ENCODE measurements around the gene CORO2B.

Gene CORO2B

DNA sequence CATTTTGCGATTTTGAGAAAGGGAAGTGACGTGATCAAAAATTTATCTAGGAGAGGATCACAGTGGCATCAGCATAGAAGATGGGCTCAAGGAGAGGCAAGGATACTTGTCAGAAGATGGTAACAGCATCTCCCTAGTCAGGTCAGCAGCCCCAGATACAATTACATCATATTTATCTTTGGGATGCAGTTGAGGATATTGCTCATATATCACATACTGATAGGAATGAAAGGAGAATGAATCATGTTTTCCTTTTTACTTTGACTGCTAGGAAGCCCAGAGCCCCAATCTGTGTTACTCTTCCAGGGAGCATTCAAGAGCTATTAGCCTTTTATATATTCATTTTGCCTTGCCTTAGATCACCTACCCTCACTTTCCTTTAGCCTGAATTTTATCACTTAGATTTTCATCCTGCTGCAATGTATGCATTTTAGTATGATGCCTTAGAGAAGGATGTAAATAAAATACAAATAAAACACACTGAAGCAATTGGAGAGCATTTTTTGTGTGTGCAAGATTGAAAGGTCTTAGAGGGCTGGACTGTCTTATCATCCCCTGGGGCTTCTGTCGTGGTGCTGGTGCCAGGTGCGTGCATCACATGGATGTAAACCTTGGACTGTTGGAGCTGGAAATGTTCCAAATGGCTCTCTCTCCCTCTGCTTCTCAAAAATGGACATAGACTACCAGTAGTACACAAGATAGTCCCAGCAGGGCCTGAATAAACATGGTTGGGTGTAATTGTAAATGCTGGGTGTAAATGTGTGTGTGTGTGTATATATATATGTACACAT, 40.3 kb downstream of the CORO2B start:
- no peak for ATAC-seq
- no peak for TF ChIP-seq BACH2 (CRISPR knock-in tag; IDR thresholded peaks at IDR 0.05; ENCODE audit: borderline replicate concordance)
- TF ChIP-seq TOX (CRISPR knock-in tag; IDR thresholded peaks at IDR 0.05; ENCODE audit: borderline replicate concordance), result no peak
- no peak for TF ChIP-seq ZC3H10 (CRISPR knock-in tag; IDR thresholded peaks at IDR 0.05)
- TF ChIP-seq ZFP3 (CRISPR knock-in tag; IDR thresholded peaks at IDR 0.05), result no peak
- TF ChIP-seq, protein P1, sequence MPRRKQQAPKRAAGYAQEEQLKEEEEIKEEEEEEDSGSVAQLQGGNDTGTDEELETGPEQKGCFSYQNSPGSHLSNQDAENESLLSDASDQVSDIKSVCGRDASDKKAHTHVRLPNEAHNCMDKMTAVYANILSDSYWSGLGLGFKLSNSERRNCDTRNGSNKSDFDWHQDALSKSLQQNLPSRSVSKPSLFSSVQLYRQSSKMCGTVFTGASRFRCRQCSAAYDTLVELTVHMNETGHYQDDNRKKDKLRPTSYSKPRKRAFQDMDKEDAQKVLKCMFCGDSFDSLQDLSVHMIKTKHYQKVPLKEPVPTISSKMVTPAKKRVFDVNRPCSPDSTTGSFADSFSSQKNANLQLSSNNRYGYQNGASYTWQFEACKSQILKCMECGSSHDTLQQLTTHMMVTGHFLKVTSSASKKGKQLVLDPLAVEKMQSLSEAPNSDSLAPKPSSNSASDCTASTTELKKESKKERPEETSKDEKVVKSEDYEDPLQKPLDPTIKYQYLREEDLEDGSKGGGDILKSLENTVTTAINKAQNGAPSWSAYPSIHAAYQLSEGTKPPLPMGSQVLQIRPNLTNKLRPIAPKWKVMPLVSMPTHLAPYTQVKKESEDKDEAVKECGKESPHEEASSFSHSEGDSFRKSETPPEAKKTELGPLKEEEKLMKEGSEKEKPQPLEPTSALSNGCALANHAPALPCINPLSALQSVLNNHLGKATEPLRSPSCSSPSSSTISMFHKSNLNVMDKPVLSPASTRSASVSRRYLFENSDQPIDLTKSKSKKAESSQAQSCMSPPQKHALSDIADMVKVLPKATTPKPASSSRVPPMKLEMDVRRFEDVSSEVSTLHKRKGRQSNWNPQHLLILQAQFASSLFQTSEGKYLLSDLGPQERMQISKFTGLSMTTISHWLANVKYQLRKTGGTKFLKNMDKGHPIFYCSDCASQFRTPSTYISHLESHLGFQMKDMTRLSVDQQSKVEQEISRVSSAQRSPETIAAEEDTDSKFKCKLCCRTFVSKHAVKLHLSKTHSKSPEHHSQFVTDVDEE (CRISPR knock-in tag; IDR thresholded peaks at IDR 0.05), result no peak
- TF ChIP-seq, protein P2, sequence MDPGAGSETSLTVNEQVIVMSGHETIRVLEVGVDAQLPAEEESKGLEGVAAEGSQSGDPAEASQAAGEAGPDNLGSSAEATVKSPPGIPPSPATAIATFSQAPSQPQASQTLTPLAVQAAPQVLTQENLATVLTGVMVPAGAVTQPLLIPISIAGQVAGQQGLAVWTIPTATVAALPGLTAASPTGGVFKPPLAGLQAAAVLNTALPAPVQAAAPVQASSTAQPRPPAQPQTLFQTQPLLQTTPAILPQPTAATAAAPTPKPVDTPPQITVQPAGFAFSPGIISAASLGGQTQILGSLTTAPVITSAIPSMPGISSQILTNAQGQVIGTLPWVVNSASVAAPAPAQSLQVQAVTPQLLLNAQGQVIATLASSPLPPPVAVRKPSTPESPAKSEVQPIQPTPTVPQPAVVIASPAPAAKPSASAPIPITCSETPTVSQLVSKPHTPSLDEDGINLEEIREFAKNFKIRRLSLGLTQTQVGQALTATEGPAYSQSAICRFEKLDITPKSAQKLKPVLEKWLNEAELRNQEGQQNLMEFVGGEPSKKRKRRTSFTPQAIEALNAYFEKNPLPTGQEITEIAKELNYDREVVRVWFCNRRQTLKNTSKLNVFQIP (CRISPR knock-in tag; IDR thresholded peaks at IDR 0.05; ENCODE audit: borderline replicate concordance, low read depth), result no peak
- no peak for TF ChIP-seq GLIS3 (CRISPR knock-in tag; IDR thresholded peaks at IDR 0.05)
- TF ChIP-seq RARB (CRISPR knock-in tag; IDR thresholded peaks at IDR 0.05), result no peak
- TF ChIP-seq, protein P3, sequence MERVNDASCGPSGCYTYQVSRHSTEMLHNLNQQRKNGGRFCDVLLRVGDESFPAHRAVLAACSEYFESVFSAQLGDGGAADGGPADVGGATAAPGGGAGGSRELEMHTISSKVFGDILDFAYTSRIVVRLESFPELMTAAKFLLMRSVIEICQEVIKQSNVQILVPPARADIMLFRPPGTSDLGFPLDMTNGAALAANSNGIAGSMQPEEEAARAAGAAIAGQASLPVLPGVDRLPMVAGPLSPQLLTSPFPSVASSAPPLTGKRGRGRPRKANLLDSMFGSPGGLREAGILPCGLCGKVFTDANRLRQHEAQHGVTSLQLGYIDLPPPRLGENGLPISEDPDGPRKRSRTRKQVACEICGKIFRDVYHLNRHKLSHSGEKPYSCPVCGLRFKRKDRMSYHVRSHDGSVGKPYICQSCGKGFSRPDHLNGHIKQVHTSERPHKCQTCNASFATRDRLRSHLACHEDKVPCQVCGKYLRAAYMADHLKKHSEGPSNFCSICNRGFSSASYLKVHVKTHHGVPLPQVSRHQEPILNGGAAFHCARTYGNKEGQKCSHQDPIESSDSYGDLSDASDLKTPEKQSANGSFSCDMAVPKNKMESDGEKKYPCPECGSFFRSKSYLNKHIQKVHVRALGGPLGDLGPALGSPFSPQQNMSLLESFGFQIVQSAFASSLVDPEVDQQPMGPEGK (CRISPR knock-in tag; IDR thresholded peaks at IDR 0.05; ENCODE audit: borderline replicate concordance), result no peak
- no peak for TF ChIP-seq ARNTL (CRISPR knock-in tag; IDR thresholded peaks at IDR 0.05; ENCODE audit: borderline replicate concordance, low read depth)
- no peak for TF ChIP-seq TCF4 (CRISPR knock-in tag; IDR thresholded peaks at IDR 0.05; ENCODE audit: borderline replicate concordance)

DNA sequence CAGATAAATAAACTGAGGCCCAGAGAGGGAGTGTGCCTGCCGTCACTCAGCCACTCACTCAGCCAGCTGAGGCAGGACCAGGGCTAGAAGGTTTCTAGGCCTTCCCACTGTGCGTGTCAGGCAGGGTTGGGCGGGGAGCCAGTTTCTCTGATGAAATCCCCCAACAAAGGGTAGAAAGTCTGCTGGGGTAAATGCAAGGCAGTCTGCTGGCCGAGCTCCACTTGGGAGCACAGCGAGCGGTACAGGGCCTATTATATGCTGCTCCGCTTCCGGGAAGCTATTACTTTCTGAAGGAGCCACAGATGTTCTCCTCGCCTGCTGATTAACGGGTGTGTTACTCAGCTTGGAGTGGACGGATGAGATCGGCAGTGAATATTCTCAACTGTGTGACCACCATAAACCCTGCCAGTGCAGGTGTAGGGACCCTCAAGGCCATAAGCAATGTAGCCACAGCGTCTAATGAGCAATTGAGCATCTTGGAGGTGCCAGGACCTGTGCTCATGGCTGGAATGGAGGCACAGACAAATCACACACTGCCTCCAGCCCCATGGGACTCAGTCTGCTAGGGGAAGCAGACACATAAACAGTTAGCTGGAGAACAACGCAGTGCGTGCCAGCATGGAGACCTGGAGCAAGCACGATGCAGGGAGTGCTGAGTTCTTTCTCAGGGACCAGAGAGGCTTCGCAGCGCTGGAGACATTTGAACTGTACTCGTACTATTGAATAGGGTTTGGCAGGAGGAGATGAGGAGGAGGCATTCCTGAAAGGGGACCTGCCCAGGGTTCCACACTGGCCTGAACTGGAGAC, 42.1 kb downstream of the CORO2B start:
- TF ChIP-seq ZFP3 (CRISPR knock-in tag; IDR thresholded peaks at IDR 0.05) (no peak), ZNF8 (CRISPR knock-in tag; IDR thresholded peaks at IDR 0.05) (no peak)
- no peak for ATAC-seq

DNA sequence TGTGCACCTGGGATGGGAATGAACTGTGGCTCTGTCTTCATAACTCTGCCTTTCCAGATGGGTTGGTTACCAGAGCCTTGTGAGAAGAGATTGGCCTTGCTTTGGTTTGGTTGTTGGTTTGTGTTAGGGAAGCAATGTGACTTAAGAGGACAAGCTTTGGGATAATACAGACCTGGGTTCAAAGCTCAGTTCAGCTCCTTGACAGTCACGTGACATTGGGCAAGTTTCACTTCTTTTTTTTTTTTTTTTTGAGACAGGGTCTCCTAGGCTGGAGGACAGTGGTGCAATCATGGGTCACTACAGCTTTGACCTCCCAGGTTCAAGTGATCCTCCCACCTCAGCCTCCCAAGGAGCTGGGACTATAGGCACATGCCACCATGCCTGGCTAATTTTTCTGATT, 42.7 kb downstream of the CORO2B start:
- ATAC-seq, result no peak
- TF ChIP-seq SNAI2 (CRISPR knock-in tag; IDR thresholded peaks at IDR 0.05) (no peak), ZNF8 (CRISPR knock-in tag; IDR thresholded peaks at IDR 0.05) (no peak), ZNF565 (CRISPR knock-in tag; conservative IDR thresholded peaks at IDR 0.05; ENCODE audit: low read depth) (no peak), ZFP30 (CRISPR knock-in tag; IDR thresholded peaks at IDR 0.05) (no peak), ZC3H10 (CRISPR knock-in tag; IDR thresholded peaks at IDR 0.05) (no peak)
- TF ChIP-seq, protein P4, sequence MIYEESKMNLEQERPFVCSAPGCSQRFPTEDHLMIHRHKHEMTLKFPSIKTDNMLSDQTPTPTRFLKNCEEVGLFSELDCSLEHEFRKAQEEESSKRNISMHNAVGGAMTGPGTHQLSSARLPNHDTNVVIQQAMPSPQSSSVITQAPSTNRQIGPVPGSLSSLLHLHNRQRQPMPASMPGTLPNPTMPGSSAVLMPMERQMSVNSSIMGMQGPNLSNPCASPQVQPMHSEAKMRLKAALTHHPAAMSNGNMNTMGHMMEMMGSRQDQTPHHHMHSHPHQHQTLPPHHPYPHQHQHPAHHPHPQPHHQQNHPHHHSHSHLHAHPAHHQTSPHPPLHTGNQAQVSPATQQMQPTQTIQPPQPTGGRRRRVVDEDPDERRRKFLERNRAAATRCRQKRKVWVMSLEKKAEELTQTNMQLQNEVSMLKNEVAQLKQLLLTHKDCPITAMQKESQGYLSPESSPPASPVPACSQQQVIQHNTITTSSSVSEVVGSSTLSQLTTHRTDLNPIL (CRISPR knock-in tag; IDR thresholded peaks at IDR 0.05; ENCODE audit: low read depth), result no peak
- TF ChIP-seq, protein P3 (CRISPR knock-in tag; IDR thresholded peaks at IDR 0.05; ENCODE audit: borderline replicate concordance), result no peak

Data from SK-N-SH treated with all-trans-retinoic acid at 6 μM for 48 hours (cell line).